ENCODE measurements around the gene KLF11. TPM values are rescaled to one million over a fixed set of nuclear protein-coding genes. Genes with fewer than 3 reads are reported as not detected.
A peak's percentile ranks its signal among the peaks of the same experiment; 100 is the strongest.

Gene KLF11
- total RNA-seq, 1 experiment from 2014 or later, result 6.5 TPM

DNA sequence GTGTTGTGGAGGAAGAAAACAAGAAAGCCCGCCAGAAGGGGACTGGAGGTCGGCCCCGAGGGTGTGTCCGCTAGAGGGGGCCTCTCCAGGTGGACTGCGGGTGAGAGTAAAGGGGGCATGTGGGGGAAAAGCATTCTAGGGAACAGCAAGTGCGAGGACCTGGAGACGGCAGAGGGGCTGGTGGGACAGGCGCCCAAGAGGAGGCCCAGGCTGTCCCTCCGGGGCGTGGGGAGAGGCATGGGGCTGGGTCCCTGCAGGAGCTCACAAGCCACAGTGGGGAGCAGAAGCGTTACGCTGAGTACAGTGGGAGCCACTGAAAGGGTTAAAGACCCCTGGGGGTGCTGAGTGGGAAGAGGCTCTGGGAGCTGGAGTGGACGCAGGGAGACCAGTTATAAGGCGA is 1.6 kb upstream of the KLF11 start:
- DNase-seq (ENCODE audit: low spot score), result no peak

DNA sequence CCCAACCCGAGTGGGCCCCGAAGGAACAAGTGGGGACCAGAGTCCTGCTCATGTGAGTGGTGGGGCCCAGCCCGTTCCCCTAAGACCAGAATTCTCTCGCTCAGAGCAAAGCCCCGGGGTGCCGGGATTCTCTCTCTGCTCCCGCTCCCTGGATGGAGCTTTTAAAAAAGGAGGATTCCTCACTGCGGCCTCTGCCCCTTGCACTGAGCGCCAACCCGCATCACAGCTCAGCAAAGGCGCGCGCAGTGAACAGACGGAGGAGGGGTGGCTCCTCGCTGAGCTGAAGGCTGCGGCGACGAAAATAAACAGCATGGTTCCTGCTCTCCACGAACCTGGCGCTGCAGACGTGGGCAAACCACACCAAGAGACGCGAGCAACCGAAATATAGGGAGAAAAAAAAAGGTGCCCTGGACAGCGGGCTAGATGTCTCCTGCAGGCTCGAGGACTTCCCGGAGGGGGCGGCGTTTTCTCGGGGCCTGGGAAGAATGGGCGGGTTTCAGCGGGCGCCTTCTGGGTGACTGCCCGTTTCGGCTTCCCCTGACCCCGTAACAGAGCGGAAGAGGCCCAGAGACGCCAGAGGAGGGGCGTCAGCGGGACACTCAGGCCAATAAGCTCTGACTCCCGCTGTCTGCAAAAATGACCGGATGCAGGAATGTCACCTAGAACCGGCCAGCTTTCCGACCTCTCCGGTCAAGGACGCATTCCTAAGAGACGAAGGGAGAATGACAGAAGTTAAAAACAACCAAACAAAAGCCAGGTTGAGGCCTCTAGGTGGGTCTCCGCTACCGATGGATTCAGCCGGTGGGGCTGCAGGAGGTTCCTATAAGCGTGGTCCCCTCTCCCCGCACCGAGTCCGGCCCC is 819 bp upstream of the KLF11 start:
- no peak for DNase-seq (ENCODE audit: low spot score)

GRCh38 chr2:10043906-10044601 is 704 bp downstream of the KLF11 start:
- DNase-seq (ENCODE audit: low spot score), result peak; percentile 77

DNA sequence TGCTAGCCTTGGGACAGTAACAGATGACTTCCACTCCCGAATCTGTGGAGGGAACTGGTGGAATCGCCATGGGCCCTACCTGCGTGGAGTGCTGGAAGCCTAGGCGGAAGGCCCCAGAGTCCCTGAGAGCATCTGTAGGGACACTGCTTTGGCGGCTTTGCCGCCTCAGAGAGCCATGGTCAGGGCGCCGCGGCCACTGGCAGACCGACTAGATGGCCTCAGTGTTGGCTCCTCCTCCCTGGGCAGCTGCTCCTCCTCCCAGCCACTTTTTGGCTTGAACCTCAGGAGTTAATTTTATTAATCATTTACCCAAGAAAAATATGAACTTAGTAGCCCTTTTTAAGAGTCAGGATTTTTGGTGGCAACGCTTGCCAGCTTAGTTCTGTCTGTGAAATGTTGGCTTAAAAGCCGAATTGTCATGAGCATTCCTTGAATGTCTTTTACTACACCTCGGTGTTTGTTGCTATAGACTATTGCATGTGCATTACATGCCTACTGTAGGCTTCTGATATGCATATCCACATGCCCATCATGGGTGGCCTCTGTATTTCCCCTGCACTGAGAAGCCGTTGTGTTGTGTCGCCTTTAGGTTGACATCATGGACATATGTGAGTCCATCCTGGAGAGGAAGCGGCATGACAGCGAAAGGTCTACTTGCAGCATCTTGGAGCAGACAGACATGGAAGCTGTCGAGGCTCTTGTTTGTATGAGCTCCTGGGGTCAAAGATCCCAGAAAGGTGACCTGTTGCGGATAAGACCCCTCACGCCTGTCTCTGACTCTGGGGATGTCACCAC is 2.4 kb downstream of the KLF11 start:
- DNase-seq (ENCODE audit: low spot score), result no peak

GRCh38 chr2:10046931-10047330 is 3.6 kb downstream of the KLF11 start:
- no peak for DNase-seq (ENCODE audit: low spot score)

GRCh38 chr2:10047616-10048500 is 4.5 kb downstream of the KLF11 start:
- no peak for DNase-seq (ENCODE audit: low spot score)

- no peak for DNase-seq (ENCODE audit: low spot score)
Measured at GRCh38 chr2:10048501-10049171, 5.3 kb downstream of the KLF11 start.

- no peak for DNase-seq (ENCODE audit: low spot score)
Measured at GRCh38 chr2:10052216-10052615, 8.9 kb downstream of the KLF11 start.

DNA sequence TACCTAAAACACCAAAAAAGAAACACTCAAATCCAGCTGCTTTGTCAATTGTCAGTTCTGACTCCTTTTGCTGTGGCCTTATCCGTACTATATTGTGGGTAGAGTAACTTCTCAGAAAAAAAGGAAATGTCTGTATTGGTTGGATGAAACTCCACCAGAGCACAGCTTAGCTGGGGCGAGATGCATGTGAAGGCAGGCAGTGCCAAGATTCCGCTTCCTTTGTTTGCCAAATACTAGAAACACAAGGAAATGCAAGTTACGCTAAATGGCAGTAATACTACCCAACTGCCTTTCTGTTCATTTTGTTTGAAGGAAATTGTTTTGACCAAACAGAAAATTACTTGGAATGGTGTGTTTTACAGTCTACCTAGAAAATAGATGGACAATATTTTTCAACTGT is 10.0 kb downstream of the KLF11 start:
- DNase-seq (ENCODE audit: low spot score), result no peak

GRCh38 chr2:10054424-10054823 is 11.1 kb downstream of the KLF11 start:
- no peak for DNase-seq (ENCODE audit: low spot score)

GRCh38 chr2:10054976-10055375 is 11.6 kb downstream of the KLF11 start:
- no peak for DNase-seq (ENCODE audit: low spot score)

- DNase-seq (ENCODE audit: low spot score), result no peak
Measured at GRCh38 chr2:10056439-10056838, 13.1 kb downstream of the KLF11 start.

GRCh38 chr2:10057231-10058107 is 14.1 kb downstream of the KLF11 start:
- peak; percentile 60 for DNase-seq (ENCODE audit: low spot score)

GRCh38 chr2:10058251-10059015 is 15.1 kb downstream of the KLF11 start:
- no peak for DNase-seq (ENCODE audit: low spot score)

- DNase-seq (ENCODE audit: low spot score), result no peak
Measured at GRCh38 chr2:10059016-10059351, 15.6 kb downstream of the KLF11 start.

DNA sequence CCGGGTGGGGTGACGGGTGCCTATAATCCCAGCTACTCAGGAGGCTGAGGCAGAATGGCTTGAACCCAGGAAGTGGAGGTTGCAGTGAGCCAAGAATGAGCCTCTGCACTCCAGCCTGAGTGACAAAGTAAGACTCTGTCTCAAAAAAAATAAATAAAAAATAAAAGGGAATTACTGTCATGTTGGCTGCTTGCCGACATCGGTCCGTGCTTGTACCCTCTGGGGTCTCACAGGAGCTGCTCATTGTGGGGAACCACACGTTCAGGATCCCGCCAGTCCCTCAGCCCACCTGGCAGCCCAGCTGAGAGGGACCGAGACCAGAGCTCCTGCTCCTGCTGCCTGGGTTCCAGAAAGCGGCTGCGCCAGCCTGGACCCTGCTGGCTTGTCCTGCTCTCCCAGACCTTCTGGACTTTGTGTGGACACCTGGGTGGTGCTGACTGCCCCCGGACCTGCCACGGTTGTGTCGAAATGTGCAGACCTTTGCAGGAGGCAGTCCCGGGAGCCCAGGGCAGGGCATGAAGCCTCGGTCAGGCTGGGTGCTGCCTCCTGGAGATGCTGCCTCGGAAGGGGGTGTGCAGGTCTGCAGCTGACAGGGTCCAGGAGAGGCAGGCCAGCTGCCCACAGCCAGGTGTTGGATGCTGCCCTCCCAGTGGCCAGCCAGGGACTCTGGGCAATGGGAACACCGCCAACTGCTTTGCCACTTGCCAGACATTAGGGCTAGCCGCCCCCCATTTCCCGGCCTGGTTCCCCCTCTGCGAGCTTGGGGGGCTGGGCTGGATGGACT is 16.4 kb downstream of the KLF11 start:
- no peak for DNase-seq (ENCODE audit: low spot score)

- no peak for DNase-seq (ENCODE audit: low spot score)
Measured at GRCh38 chr2:10061221-10061925, 18.0 kb downstream of the KLF11 start.

DNA sequence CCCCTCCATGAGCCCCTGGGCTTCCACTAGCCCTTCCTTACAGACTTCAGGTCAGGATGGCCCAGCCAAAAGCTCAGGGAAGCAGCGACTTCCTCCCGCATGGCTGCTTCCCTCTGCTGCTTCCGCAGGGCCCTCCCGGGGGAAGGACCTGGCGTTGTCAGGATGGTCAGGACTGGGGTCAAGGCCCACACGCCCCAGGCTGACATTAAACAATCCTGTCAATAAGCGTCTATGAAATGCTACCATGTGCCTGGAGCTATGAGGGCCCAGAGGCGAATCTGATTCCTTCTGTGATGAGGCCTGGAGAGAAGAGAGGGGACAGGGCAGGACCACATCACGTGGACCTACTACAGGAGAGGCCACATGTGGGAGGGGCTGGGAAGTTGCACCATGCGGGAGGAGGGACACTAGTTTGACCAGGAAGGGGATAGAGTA is 19.6 kb downstream of the KLF11 start:
- DNase-seq (ENCODE audit: low spot score), result no peak

Measured in H4 (cell line).